ENCODE measurements around the gene TMIE. TPM values are rescaled to one million over a fixed set of nuclear protein-coding genes. Genes with fewer than 3 reads are reported as not detected.

TMIE gene
- polyA plus RNA-seq, 2 of the 4 experiments (the other 2 are of a cell fraction): 0.09 to 0.12 TPM

DNA sequence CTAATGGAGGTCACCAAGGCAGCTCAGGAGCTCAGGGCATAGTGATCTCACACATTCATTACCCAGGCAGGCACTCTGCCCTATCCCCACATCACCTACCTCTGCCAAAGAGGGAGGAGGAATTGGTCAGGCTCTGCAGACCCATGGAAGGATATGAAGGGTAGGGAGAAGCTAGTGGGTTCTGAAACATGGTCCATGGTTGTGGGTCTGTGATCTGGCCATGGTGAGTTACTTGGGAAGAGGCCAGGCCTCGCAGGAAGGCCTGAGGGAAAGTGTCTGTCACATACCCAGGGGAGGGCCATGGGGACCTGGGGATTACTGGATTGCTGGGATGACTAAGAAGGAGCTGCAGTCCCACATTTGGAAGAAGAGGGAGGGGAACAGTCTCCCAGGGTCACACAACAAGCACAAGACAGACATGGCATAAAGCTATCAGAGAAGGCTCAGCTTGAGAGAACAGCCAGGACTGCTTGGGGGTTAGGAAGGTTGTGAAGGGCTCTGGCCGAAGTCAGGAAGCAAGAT is 17.9 kb downstream of the TMIE start:
- 36% methylated on average over 2 of the region's 2 CpGs for WGBS (ENCODE audit: missing lambda C conversion rate)
- no peak overlapping the region for H3K4me2 ChIP-seq
- CTCF ChIA-PET: interaction anchor here (0.9 to 2.8 kb wide), 5 partner anchors 11 to 176 kb away, joined by 3 to 12 read pairs (median 7); no protein-coding TSS in a partner anchor
- H3K4me3 ChIP-seq: no peak overlapping the region
- DNase-seq (ENCODE audit: low read depth in 1 of 2, low spot score in 1 of 2) (no peak), FAIRE-seq (no peak), ATAC-seq (no peak)
- H3K27ac ChIP-seq: no peak overlapping the region
- POLR2A ChIA-PET: no interaction called here
- H3K9me3 ChIP-seq: no peaks in the 10 kb centered on the region
- TF ChIP-seq HOXB13 (CRISPR knock-in tag; IDR thresholded peaks at IDR 0.05; ENCODE audit: low read depth): no peak
- TF ChIP-seq ELK1 (IDR thresholded peaks at IDR 0.05; ENCODE audit: low read depth, low read length): no peak
- TF ChIP-seq FOSB (CRISPR knock-in tag; IDR thresholded peaks at IDR 0.05): no peak
- TF ChIP-seq, protein P1, sequence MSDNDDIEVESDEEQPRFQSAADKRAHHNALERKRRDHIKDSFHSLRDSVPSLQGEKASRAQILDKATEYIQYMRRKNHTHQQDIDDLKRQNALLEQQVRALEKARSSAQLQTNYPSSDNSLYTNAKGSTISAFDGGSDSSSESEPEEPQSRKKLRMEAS (IDR thresholded peaks at IDR 0.05): no peak
- H3K4me1 ChIP-seq: no peaks in the 10 kb centered on the region; the same call in 2 of the 3 replicates

- WGBS (ENCODE audit: missing lambda C conversion rate): 63% methylated on average over 4 of the region's 4 CpGs
- Histone ChIP-seq H3K9me3 (no peaks in the 10 kb centered on the region), H3K4me1 (no peaks in the 10 kb centered on the region), H3K27ac (no peak overlapping the region), H3K4me3 (no peak overlapping the region), H3K4me2 (no peak overlapping the region)
- no peak for FAIRE-seq
- CTCF ChIA-PET: interaction anchor here (1.3 to 2.8 kb wide), 4 partner anchors 12 to 176 kb away, joined by 4 to 12 read pairs (median 8); no protein-coding TSS in a partner anchor
- TF ChIP-seq RAD21 (conservative IDR thresholded peaks at IDR 0.05 in 1 of 2, IDR thresholded peaks at IDR 0.05 in 1 of 2): no peak
- TF ChIP-seq CHD4 (IDR thresholded peaks at IDR 0.05; ENCODE audit: borderline replicate concordance): no peak
- TF ChIP-seq JUNB (IDR thresholded peaks at IDR 0.05): no peak
- TF ChIP-seq FOSL2 (IDR thresholded peaks at IDR 0.05): no peak
- no peak for TF ChIP-seq FOSL2 (CRISPR knock-in tag; IDR thresholded peaks at IDR 0.05)
- TF ChIP-seq RNF2 (IDR thresholded peaks at IDR 0.05; ENCODE audit: borderline replicate concordance, low read depth): no peak
- no peak for TF ChIP-seq POLR2AphosphoS2 (conservative IDR thresholded peaks at IDR 0.05; ENCODE audit: low read length)
- no peak for TF ChIP-seq GATA3 (IDR thresholded peaks at IDR 0.05; ENCODE audit: borderline replicate concordance)
- no peak for TF ChIP-seq USF2 (IDR thresholded peaks at IDR 0.05)
- no peak for TF ChIP-seq CTCF (IDR thresholded peaks at IDR 0.05)
- TF ChIP-seq RCOR1 (IDR thresholded peaks at IDR 0.05; ENCODE audit: low read depth, low read length): no peak
- TF ChIP-seq ZNF302 (CRISPR knock-in tag; IDR thresholded peaks at IDR 0.05): no peak
- TF ChIP-seq RFX5 (IDR thresholded peaks at IDR 0.05): no peak
- no peak for TF ChIP-seq KDM1A (IDR thresholded peaks at IDR 0.05; ENCODE audit: low read depth)
- TF ChIP-seq HEYL (CRISPR knock-in tag; IDR thresholded peaks at IDR 0.05): no peak
- TF ChIP-seq, protein P2, sequence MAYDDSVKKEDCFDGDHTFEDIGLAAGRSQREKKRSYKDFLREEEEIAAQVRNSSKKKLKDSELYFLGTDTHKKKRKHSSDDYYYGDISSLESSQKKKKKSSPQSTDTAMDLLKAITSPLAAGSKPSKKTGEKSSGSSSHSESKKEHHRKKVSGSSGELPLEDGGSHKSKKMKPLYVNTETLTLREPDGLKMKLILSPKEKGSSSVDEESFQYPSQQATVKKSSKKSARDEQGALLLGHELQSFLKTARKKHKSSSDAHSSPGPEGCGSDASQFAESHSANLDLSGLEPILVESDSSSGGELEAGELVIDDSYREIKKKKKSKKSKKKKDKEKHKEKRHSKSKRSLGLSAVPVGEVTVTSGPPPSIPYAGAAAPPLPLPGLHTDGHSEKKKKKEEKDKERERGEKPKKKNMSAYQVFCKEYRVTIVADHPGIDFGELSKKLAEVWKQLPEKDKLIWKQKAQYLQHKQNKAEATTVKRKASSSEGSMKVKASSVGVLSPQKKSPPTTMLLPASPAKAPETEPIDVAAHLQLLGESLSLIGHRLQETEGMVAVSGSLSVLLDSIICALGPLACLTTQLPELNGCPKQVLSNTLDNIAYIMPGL (CRISPR knock-in tag; IDR thresholded peaks at IDR 0.05; ENCODE audit: borderline replicate concordance): no peak
- TF ChIP-seq EHMT2 (IDR thresholded peaks at IDR 0.05; ENCODE audit: low read depth): no peak
- no peak for TF ChIP-seq HOXB13 (CRISPR knock-in tag; IDR thresholded peaks at IDR 0.05; ENCODE audit: low read depth)
- DNase-seq (ENCODE audit: low read depth in 1 of 2, low spot score in 1 of 2): no peak
- POLR2A ChIA-PET: no interaction called here
- 0 out of 6 replicates have a peak, but pooled peaks of 1 of the 2 experiments have one; percentile 43 for ATAC-seq
Measured at GRCh38 chr3:46719735-46720271, 18.6 kb downstream of the TMIE start.
